ENCODE data around the gene NHLRC1.

Gene NHLRC1

GRCh38 chr6:18087396-18088165 is 34.9 kb downstream of the NHLRC1 start:
- no peak for DNase-seq (ENCODE audit: low read depth, low spot score)

DNA sequence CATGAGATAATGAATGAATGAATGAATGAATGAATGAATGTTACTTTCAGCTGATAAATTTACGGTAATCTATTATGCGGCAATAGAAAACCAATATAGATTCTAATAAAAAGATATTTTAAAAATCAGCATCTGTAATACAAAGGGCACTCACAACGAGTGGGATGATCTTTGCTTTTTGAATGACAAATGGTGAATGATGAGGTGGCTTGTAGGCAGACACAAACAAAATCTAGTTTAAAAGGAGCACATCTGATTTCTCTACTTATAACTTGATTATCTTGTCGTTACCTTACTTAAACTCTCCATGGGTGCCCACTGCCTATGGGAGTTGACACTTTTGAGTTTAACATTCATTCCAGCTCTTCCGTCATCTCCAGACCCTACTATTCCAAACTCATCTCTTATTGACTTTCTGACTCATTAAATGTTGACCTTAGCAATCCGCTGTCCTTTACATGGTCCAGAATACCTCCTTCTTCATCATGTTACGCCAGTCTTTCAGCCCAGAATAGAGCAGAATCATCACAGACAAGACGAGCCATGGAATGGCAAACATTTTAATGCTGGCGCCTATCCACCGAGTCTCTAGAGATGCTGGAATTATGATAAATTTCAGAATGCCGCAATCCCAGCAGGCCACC is 41.3 kb downstream of the NHLRC1 start:
- no peak for DNase-seq (ENCODE audit: low read depth, low spot score)

GRCh38 chr6:18080544-18080943 is 41.9 kb downstream of the NHLRC1 start:
- no peak for DNase-seq (ENCODE audit: low read depth, low spot score)

DNA sequence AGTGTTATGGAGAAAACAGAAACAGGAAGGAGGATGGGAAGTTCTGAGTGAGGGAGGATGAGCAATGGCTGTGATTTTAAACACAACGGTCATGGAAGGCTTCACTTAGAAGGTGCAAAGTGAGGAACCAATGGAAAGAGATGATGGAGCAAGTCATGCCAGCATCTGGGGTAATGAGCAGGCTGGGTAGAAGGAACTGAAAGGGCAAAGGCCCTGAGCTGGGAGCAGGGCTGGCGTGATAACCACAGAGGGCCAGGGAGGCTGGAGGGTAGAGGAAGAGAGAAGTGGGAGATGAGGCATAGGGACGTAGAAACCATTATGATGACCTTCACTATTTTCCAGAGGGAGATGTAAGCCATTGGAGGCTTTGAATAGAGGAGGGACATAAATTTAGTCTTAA is 43.6 kb downstream of the NHLRC1 start:
- no peak for DNase-seq (ENCODE audit: low read depth, low spot score)

DNA sequence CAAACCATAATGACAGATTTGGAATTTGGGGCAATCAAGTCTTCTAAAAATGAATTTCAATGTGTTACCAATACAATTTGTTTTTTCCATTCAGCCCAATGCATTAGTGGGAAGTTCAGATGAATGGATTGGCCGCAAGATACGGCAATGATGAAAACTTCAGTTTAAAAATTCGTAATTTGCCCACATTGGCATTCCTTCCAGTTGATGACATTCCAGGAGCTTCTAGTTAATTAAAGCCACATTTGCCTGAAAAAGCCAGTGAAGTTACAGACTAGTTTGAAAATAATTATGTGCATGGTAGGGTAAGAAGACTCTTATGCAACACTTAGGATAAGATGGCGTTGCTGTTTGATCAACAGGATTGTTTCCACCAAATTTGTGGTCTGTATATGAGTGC is 46.2 kb downstream of the NHLRC1 start:
- DNase-seq (ENCODE audit: low read depth, low spot score), result no peak

- DNase-seq (ENCODE audit: low read depth, low spot score), result no peak
Measured at GRCh38 chr6:18072841-18073240, 49.6 kb downstream of the NHLRC1 start.

DNA sequence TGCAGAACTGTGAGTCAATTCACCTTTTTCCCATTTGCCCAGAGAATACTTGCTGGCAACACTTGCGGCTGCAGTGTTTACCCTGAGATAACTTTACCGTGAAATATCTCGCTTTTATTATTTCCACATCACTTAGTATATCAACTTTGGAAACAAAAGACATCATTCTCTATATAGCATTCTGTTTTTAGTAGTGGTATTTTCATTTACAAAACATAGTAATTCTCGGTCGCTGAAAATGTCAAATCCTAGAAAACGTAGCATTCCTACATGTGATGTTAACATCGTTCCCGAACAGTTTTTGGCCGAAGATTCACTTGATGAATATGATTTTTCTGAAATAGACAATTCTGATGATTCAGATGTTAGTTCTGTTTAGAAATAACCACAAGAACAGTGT is 52.0 kb downstream of the NHLRC1 start:
- no peak for DNase-seq (ENCODE audit: low read depth, low spot score)

Data from smooth muscle cell of the brain vasculature (primary cell).